Activated naive CD4-positive, alpha-beta T cell (primary cell): Measurements from ENCODE around the gene SCD.

Source experiments
- DNase-seq, 4 experiments: peaks; one replicate each; lab custom pipeline; 2025; lab: John Stamatoyannopoulos, UW

The SCD gene

DNA sequence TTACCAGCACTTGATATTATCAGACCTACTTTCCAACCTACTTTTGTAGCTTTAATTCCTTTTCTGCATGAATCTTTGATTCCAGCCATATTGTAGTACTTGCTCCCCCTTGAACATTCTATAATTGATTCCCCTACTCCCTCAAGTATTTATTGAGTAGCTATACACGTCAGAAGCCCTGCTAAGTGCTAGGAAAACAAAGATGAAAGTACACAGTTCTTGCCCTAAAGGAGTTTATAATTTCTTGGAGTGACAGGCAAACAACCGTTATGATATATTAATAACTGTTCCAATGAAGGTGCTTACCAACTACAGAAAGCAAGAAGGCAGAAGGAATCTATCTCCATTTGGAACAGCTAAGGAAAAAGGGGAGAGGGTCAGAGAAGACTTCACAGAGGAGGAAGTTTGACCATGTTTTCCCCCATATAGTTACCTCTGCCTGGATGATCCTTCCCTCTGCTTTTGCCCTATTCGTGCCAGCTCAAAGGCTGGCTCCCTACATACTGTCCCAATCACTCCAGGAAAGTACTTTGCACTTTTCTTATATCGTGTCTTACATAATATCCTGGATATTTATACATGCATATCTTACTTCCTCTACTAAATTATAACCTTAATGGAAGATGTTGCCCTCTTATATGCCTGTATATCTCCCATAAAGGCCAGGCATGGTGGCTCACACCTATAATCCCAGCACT lies 54.7 kb downstream of the SCD start:
- no peak for DNase-seq

DNA sequence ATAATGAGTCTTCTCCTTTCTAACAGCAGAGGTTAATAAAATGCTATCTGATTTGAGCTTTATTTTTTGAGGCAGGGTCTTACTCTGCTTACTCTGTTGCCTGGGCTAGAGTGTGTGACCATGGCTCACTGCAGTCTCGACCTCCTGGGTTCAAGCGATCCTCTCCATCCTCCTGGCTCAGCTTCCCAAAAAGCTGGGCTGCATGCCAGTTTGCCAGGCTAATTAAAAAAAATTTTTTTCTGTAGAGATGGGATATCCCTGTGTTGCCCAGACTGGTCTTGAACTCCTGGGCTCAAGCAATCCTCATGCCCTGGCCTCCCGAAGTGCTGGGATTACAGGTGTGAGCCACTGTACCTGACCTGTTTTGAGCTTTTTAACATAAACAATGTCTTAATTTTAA lies 56.7 kb downstream of the SCD start:
- DNase-seq: no peak

DNA sequence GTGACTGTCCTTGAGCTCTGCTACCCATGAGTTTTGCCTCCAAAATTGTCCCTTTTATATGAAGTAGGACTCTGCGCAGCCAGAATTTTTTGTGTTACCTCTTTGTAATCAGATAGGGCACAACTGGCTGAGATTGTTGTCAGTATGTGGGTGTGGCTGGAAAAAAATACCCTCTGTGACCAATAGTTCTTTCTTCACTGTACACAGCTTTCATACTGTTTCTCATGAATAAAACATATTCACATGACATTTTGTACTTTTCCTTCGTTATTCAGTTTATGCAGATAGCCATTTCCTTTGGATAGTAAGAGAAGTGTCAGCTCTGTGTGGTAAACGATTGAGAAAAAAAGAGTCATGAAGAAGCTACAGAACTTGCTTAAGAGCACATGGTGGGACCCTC lies 66.1 kb downstream of the SCD start:
- DNase-seq: no peak
